T-helper 2 cell treated with Interferon-gamma antibody and Interleukin-4, amounts not matched to agents 5 μg/mL and 100 μg/mL, for 36 hours (primary cell): ENCODE data around the gene CD36.

Experiments used
- DNase-seq: peaks from one replicate; pipeline ENCODE4 v3.0.0; 2021; ENCODE audit warnings: low spot score
- H3K27ac Mint-ChIP-seq: one replicate; pipeline ENCODE4 v1.8.0; 2021; ENCODE audit warnings: mild to moderate bottlenecking, mixed read lengths
- H3K27me3 Mint-ChIP-seq: one replicate; pipeline ENCODE4 v1.8.0; 2021; ENCODE audit warnings: low read depth, mixed read lengths
- H3K36me3 Mint-ChIP-seq: one replicate; pipeline ENCODE4 v1.8.0; 2021; ENCODE audit warnings: low read depth, mixed read lengths
- H3K4me1 Mint-ChIP-seq: one replicate; pipeline ENCODE4 v1.8.0; 2021; ENCODE audit warnings: low read depth, mixed read lengths
- H3K4me3 Mint-ChIP-seq: one replicate; pipeline ENCODE4 v1.8.0; 2022; ENCODE audit warnings: mild to moderate bottlenecking, moderate library complexity, mixed read lengths
- H3K9me3 Mint-ChIP-seq: one replicate; pipeline ENCODE4 v1.8.0; 2021; ENCODE audit warnings: mixed read lengths

CD36 gene

GRCh38 chr7:80677629-80678028 lies 39.2 kb downstream of the CD36 start:
- no peak overlapping the region for H3K27ac Mint-ChIP-seq
- no peaks in the 10 kb centered on the region for H3K4me1 Mint-ChIP-seq
- H3K4me3 Mint-ChIP-seq: no peak overlapping the region
- H3K27me3 Mint-ChIP-seq: no peaks in the 10 kb centered on the region
- no peaks in the 10 kb centered on the region for H3K36me3 Mint-ChIP-seq
- H3K9me3 Mint-ChIP-seq: no peaks in the 10 kb centered on the region
- no peak for DNase-seq

- Mint-ChIP-seq H3K4me3 (no peak overlapping the region), H3K36me3 (no peaks in the 10 kb centered on the region), H3K4me1 (no peaks in the 10 kb centered on the region), H3K27ac (no peak overlapping the region), H3K9me3 (no peaks in the 10 kb centered on the region), H3K27me3 (no peaks in the 10 kb centered on the region)
- DNase-seq: no peak
These were observed 40.3 kb downstream of the CD36 start for GRCh38 chr7:80678707-80679106.

- Mint-ChIP-seq H3K27me3 (no peaks in the 10 kb centered on the region), H3K4me3 (no peak overlapping the region), H3K36me3 (no peaks in the 10 kb centered on the region), H3K9me3 (no peaks in the 10 kb centered on the region), H3K4me1 (no peaks in the 10 kb centered on the region), H3K27ac (no peak overlapping the region)
- no peak for DNase-seq
These were observed 41.8 kb downstream of the CD36 start for GRCh38 chr7:80679921-80680907.

- no peak overlapping the region for H3K27ac Mint-ChIP-seq
- H3K36me3 Mint-ChIP-seq: no peaks in the 10 kb centered on the region
- no peaks in the 10 kb centered on the region for H3K9me3 Mint-ChIP-seq
- no peak overlapping the region for H3K4me3 Mint-ChIP-seq
- DNase-seq: no peak
- no peaks in the 10 kb centered on the region for H3K4me1 Mint-ChIP-seq
- H3K27me3 Mint-ChIP-seq: no peaks in the 10 kb centered on the region
These were observed 42.9 kb downstream of the CD36 start for GRCh38 chr7:80681272-80681885.

- H3K36me3 Mint-ChIP-seq: no peaks in the 10 kb centered on the region
- H3K4me1 Mint-ChIP-seq: no peaks in the 10 kb centered on the region
- no peak overlapping the region for H3K4me3 Mint-ChIP-seq
- no peaks in the 10 kb centered on the region for H3K27me3 Mint-ChIP-seq
- H3K9me3 Mint-ChIP-seq: no peaks in the 10 kb centered on the region
- DNase-seq: no peak
- no peak overlapping the region for H3K27ac Mint-ChIP-seq
These were observed 44.3 kb downstream of the CD36 start for GRCh38 chr7:80682744-80683143.

GRCh38 chr7:80686576-80686975 lies 48.1 kb downstream of the CD36 start:
- no peak for DNase-seq
- no peaks in the 10 kb centered on the region for H3K9me3 Mint-ChIP-seq
- no peaks in the 10 kb centered on the region for H3K4me1 Mint-ChIP-seq
- H3K36me3 Mint-ChIP-seq: no peaks in the 10 kb centered on the region
- H3K4me3 Mint-ChIP-seq: no peak overlapping the region
- H3K27me3 Mint-ChIP-seq: no peaks in the 10 kb centered on the region
- no peak overlapping the region for H3K27ac Mint-ChIP-seq

- H3K9me3 Mint-ChIP-seq: no peaks in the 10 kb centered on the region
- H3K4me1 Mint-ChIP-seq: no peaks in the 10 kb centered on the region
- H3K4me3 Mint-ChIP-seq: no peak overlapping the region
- no peak for DNase-seq
- no peaks in the 10 kb centered on the region for H3K27me3 Mint-ChIP-seq
- H3K27ac Mint-ChIP-seq: no peak overlapping the region
- no peaks in the 10 kb centered on the region for H3K36me3 Mint-ChIP-seq
These were observed 60.7 kb downstream of the CD36 start for GRCh38 chr7:80699045-80699638.

- Mint-ChIP-seq H3K4me1 (no peaks in the 10 kb centered on the region), H3K4me3 (no peak overlapping the region), H3K9me3 (no peaks in the 10 kb centered on the region), H3K36me3 (no peaks in the 10 kb centered on the region), H3K27me3 (no peaks in the 10 kb centered on the region), H3K27ac (no peak overlapping the region)
- no peak for DNase-seq
These were observed 61.3 kb downstream of the CD36 start for GRCh38 chr7:80699721-80700256.

- no peak for DNase-seq
- Mint-ChIP-seq H3K36me3 (no peaks in the 10 kb centered on the region), H3K27ac (no peak overlapping the region), H3K4me3 (no peak overlapping the region), H3K9me3 (no peaks in the 10 kb centered on the region), H3K4me1 (no peaks in the 10 kb centered on the region), H3K27me3 (no peaks in the 10 kb centered on the region)
These were observed 64.8 kb downstream of the CD36 start for GRCh38 chr7:80703272-80703671.

- Mint-ChIP-seq H3K4me1 (no peaks in the 10 kb centered on the region), H3K4me3 (no peak overlapping the region), H3K27ac (no peak overlapping the region), H3K27me3 (no peaks in the 10 kb centered on the region), H3K9me3 (no peaks in the 10 kb centered on the region), H3K36me3 (no peaks in the 10 kb centered on the region)
- no peak for DNase-seq
These were observed 66.8 kb downstream of the CD36 start for GRCh38 chr7:80705130-80705781.

GRCh38 chr7:80707318-80707717 lies 68.9 kb downstream of the CD36 start:
- H3K4me3 Mint-ChIP-seq: no peak overlapping the region
- H3K9me3 Mint-ChIP-seq: no peaks in the 10 kb centered on the region
- H3K27me3 Mint-ChIP-seq: no peaks in the 10 kb centered on the region
- no peak overlapping the region for H3K27ac Mint-ChIP-seq
- H3K36me3 Mint-ChIP-seq: no peaks in the 10 kb centered on the region
- H3K4me1 Mint-ChIP-seq: no peaks in the 10 kb centered on the region
- no peak for DNase-seq

- no peak for DNase-seq
- Mint-ChIP-seq H3K4me1 (no peaks in the 10 kb centered on the region), H3K36me3 (no peaks in the 10 kb centered on the region), H3K4me3 (no peak overlapping the region), H3K27ac (no peak overlapping the region), H3K27me3 (no peaks in the 10 kb centered on the region), H3K9me3 (no peaks in the 10 kb centered on the region)
These were observed 69.7 kb downstream of the CD36 start for GRCh38 chr7:80708123-80708522.

GRCh38 chr7:80711531-80711930 lies 73.1 kb downstream of the CD36 start:
- no peak for DNase-seq
- Mint-ChIP-seq H3K36me3 (no peaks in the 10 kb centered on the region), H3K4me3 (no peak overlapping the region), H3K4me1 (no peaks in the 10 kb centered on the region), H3K9me3 (no peaks in the 10 kb centered on the region), H3K27ac (no peak overlapping the region), H3K27me3 (no peaks in the 10 kb centered on the region)

GRCh38 chr7:80719261-80719660 lies 80.8 kb downstream of the CD36 start:
- no peak for DNase-seq
- Mint-ChIP-seq H3K4me3 (no peak overlapping the region), H3K27me3 (no peaks in the 10 kb centered on the region), H3K36me3 (no peaks in the 10 kb centered on the region), H3K27ac (no peak overlapping the region), H3K9me3 (no peaks in the 10 kb centered on the region), H3K4me1 (no peaks in the 10 kb centered on the region)
